ENCODE measurements around the gene ABTB1.

ABTB1 gene

DNA sequence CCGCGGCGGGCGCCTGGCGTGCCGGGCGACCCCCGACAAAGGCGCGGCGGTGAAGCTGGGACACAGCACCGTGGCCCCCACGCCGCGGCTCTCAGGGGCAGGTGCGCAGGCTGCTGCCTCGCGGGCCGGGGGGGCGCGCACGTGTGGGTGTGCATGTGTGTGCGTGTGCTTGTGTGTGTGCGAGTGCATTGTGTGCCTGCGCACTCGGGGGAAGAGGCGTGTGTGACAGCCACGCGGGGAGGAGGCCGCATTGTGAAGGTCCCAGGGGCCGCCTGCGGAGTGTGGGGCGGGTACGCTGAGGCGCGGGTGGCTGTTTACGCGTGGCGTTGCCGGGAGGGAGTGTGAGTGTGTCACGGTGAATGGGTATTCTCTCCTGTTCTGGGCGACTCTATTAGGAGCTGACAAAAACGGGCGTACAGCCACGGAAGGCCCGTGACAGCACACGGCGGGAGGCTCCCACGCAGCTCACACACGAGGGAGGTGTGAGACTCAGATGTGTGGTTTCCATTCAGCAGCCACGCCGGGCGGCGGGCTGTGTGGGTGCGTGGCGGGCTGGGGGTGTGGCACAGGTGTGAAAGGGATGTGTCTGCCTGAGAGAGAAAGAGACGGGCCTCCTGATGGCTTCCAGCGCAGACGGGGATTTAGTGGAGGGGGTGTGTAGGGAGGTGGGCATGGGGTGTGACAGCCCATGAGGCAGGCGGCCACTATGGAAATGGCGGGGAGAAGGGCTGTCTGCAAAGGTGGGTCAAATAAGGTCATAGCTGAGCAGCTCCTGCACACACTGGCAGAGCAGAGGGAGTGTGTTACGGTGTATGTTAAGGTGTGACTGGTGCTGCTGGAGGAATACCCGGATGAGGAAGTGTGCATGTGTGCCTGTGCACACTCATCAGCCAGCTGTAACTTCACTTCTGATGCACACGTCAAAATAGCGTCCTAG is 43.0 kb upstream of the ABTB1 start:
- DNase-seq (ENCODE audit: extremely low read depth, insufficient read length): peak; percentile 31
- Histone ChIP-seq H3K4me3 (replicated peaks; ENCODE audit: low read depth, low read length) (peak overlapping the region; percentile 65), H3K27me3 (replicated peaks; ENCODE audit: control insufficient read depth, insufficient read depth, low read length) (peaks cover 7% of the 10 kb centered on the region), H3K36me3 (ENCODE audit: control insufficient read depth, insufficient read depth, low read length) (no peaks in the 10 kb centered on the region)
- TF ChIP-seq, protein P1, sequence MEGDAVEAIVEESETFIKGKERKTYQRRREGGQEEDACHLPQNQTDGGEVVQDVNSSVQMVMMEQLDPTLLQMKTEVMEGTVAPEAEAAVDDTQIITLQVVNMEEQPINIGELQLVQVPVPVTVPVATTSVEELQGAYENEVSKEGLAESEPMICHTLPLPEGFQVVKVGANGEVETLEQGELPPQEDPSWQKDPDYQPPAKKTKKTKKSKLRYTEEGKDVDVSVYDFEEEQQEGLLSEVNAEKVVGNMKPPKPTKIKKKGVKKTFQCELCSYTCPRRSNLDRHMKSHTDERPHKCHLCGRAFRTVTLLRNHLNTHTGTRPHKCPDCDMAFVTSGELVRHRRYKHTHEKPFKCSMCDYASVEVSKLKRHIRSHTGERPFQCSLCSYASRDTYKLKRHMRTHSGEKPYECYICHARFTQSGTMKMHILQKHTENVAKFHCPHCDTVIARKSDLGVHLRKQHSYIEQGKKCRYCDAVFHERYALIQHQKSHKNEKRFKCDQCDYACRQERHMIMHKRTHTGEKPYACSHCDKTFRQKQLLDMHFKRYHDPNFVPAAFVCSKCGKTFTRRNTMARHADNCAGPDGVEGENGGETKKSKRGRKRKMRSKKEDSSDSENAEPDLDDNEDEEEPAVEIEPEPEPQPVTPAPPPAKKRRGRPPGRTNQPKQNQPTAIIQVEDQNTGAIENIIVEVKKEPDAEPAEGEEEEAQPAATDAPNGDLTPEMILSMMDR (IDR thresholded peaks at IDR 0.05; ENCODE audit: insufficient read depth, low read length, poor library complexity, severe bottlenecking): no peak

DNA sequence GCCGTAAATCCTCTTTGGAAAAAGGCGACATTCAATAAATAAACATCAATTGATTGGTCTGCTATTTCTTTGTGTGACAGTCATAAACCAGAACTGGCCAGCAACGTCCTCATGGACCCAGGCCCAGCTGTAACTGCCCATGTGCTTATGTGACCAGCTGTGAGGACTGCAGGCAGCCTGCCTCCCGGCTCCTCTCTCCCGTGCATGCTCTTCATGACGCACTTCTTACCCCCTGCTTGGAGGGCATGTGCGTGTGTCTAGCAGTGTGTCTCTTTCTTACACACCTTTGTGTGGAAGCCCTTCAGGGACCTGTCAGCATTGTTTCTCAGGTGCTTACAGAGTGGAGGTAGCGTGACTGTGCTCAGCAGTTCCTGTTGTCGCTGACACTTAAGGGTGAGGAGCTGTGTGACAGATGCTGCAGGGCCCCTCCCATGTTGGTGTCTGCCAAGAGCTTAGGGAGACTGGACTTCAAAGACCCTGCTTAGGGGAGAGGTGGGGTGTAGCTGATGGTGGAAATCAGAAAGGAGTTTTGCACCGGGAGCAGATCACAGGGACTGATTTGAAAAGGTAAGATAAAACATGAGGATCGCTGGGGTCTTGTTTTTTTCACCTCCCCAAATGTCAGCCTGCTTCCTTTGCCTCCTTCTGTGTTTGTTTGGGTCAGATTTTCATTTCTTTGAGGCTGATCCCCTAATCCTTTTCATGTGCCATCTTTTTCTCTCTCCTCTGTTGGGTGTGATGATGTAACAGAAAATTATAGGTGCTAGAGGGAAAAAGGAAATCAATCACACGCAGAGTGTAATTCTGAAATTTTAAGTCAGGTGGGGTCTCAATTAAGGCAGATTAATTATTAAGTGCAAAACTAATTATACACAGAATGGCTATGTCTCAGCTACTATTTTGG is 41.7 kb upstream of the ABTB1 start:
- H3K27me3 ChIP-seq (replicated peaks; ENCODE audit: control insufficient read depth, insufficient read depth, low read length): peaks cover 7% of the 10 kb centered on the region
- TF ChIP-seq, protein P1 (IDR thresholded peaks at IDR 0.05; ENCODE audit: insufficient read depth, low read length, poor library complexity, severe bottlenecking): no peak
- H3K4me3 ChIP-seq (replicated peaks; ENCODE audit: low read depth, low read length): no peak overlapping the region
- DNase-seq (ENCODE audit: extremely low read depth, insufficient read length): no peak
- H3K36me3 ChIP-seq (ENCODE audit: control insufficient read depth, insufficient read depth, low read length): no peaks in the 10 kb centered on the region

DNA sequence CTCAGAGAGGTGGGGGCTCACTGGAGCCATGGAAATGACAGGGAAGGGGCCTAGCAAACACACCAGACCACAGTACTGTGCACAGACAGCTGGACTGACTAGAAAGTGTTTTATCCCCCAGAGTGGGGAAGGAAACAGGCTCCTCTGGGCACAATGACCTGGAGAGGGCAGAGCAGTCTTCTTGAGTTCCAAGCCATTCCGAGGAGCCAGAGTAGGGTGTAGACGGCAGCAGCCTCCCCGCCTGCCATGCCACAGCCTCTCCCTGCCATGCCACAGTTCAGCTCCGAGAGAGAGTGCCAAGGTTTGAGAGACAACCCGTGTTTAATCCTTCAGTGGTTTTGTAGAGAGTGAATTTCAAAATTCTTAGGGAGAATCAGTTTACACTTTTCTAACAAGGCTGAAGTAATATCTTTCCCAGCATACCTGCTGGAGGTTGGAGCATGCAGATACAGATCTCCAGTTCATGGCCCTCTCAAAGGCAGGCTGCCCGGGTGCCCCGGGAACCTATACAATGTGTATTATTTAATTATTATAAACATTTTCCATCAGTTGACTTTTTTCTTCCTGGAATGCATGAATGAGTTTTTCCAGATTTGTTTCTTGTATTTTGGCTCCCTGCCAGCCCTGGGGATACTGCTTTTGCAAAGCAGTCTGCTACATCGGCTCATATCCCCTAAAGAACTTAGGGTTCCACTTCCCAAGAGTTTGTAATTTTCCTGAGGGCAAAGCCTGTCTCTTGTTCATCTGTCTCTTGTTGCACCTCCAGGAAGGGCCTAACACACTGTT is 40.5 kb upstream of the ABTB1 start:
- DNase-seq (ENCODE audit: extremely low read depth, insufficient read length): no peak
- peaks cover 7% of the 10 kb centered on the region for H3K27me3 ChIP-seq (replicated peaks; ENCODE audit: control insufficient read depth, insufficient read depth, low read length)
- TF ChIP-seq, protein P1 (IDR thresholded peaks at IDR 0.05; ENCODE audit: insufficient read depth, low read length, poor library complexity, severe bottlenecking): no peak
- no peaks in the 10 kb centered on the region for H3K36me3 ChIP-seq (ENCODE audit: control insufficient read depth, insufficient read depth, low read length)
- no peak overlapping the region for H3K4me3 ChIP-seq (replicated peaks; ENCODE audit: low read depth, low read length)

DNA sequence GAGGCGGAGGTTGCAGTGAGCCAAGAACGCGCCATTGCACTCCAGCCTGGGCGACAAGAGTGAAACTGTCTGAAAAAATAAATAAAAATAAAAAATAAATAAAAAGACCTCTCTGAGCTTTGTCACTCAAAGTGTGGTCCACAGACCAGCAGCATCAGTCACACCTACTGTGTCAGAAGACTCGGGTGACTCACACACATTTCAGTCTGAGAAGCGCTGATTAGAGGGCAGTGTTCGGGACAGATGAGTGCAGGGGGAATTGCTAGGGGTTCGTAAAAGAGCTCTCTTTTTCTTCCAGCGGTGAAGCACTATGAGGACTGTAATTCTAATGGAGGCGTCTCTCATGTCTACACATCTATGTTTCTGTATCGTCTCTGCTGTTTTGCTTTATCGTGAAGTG is 38.1 kb upstream of the ABTB1 start:
- Histone ChIP-seq H3K27me3 (replicated peaks; ENCODE audit: control insufficient read depth, insufficient read depth, low read length) (peaks cover 2% of the 10 kb centered on the region), H3K36me3 (ENCODE audit: control insufficient read depth, insufficient read depth, low read length) (no peaks in the 10 kb centered on the region), H3K4me3 (replicated peaks; ENCODE audit: low read depth, low read length) (no peak overlapping the region)
- TF ChIP-seq, protein P1 (IDR thresholded peaks at IDR 0.05; ENCODE audit: insufficient read depth, low read length, poor library complexity, severe bottlenecking): no peak
- no peak for DNase-seq (ENCODE audit: extremely low read depth, insufficient read length)

DNA sequence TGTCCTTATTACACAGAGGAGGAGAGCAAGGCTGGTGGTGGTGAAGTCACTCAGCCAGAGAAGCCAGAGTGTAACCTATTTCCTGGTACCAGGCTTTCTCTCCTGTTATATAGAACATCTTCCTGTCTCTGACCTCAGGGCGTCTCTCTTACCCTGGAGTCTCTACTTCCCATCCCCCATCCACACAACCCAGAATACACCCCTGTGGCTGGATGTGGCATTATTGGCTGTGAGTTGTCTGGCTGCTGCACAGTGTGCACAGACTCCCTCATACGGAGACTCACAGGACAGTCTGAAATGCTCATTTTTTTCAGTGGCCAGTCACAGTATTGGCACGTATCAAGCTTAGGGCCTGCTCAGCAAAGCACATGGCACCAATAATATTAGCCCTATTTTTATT is 35.2 kb upstream of the ABTB1 start:
- TF ChIP-seq, protein P1 (IDR thresholded peaks at IDR 0.05; ENCODE audit: insufficient read depth, low read length, poor library complexity, severe bottlenecking): no peak
- Histone ChIP-seq H3K4me3 (replicated peaks; ENCODE audit: low read depth, low read length) (no peak overlapping the region), H3K27me3 (replicated peaks; ENCODE audit: control insufficient read depth, insufficient read depth, low read length) (no peaks in the 10 kb centered on the region), H3K36me3 (ENCODE audit: control insufficient read depth, insufficient read depth, low read length) (no peaks in the 10 kb centered on the region)
- no peak for DNase-seq (ENCODE audit: extremely low read depth, insufficient read length)
